Measurements from ENCODE around the gene CACHD1. TPM values are rescaled to one million over a fixed set of nuclear protein-coding genes. Genes with fewer than 3 reads are reported as not detected.
"Not testable (repeated sequence)": the region's sequence is repeated elsewhere in the genome, so short reads cannot be mapped to it uniquely, and the experiment has no call there.

The CACHD1 gene
- total RNA-seq, 4 donors from 2014 or later, result 7.7 to 20.1 (median 9.8) TPM

DNA sequence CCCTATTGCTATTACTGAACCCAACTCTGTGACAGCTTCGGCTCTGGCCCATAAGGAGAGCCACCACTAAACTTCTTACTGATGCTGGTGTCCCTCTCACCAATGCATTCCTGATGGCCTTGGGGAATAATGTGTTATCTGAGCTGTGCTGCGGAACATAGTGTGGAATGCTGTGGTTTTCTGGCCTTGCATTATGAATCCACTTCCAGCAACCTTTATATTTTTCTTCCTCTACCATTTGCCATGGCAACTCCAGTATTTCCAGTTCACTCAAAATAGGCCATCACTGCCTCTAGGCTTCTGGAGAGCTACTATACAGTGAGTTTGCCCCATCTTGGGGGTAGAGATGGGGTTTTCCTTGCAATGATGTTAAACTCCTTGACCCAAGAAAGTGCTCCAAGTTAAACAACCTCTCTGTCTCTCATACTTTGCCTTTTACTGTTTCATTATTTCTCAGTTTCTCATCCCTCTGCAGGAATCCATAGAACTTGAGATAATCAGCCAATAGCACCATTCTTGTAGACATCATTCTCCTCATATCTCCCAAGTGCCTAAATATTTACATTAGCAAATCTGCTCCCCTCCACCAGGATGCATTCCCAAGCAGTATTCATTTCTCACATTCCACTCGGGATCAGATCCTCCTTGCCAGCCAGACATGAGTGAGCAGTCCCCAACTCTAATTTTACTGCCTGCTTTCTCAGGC, 263.8 kb downstream of the CACHD1 start:
- WGBS, 2 donors (ENCODE audit: low coverage in 1 of 2), result 0 to 70% methylated on average over 1 to 3 of the region's 3 CpGs
- no peak overlapping the region for H3K4me3 ChIP-seq
- no peaks in the 10 kb centered on the region for H3K36me3 ChIP-seq
- no peak for TF ChIP-seq POLR2AphosphoS5 (IDR thresholded peaks at IDR 0.05)
- no peak for TF ChIP-seq POLR2A (IDR thresholded peaks at IDR 0.05)
- no peak for TF ChIP-seq EP300 (IDR thresholded peaks at IDR 0.05)
- TF ChIP-seq CTCF (IDR thresholded peaks at IDR 0.05), result no peak
- H3K4me1 ChIP-seq, result no peaks in the 10 kb centered on the region
- no peak overlapping the region for H3K27ac ChIP-seq
- H3K9me3 ChIP-seq, result no peaks in the 10 kb centered on the region
- H3K27me3 ChIP-seq, result no peaks in the 10 kb centered on the region
- no peak for ATAC-seq

DNA sequence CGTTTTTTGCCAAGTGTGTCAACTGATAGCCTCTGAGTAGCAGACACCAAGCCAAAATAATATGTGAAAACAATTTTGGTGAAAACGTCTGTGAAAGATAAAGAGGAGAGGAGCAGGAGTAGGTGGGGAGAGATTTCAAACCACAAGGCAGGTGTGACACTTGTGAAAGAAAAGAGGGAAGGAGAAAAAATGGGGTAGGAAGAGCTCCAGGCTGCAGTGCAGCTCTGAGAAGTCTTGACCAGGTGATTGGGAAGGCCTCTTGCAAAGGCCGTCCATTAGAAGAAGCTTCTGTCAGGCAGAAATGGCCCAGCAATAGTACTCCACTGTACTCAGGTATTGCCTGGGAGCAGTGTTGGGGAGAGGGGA, 264.3 kb downstream of the CACHD1 start:
- WGBS, 2 donors (ENCODE audit: low coverage in 1 of 2), result 46 to 58% methylated on average over 2 of the region's 3 CpGs
- H3K36me3 ChIP-seq, result no peaks in the 10 kb centered on the region
- TF ChIP-seq POLR2A (IDR thresholded peaks at IDR 0.05) (no peak), EP300 (IDR thresholded peaks at IDR 0.05) (no peak), POLR2AphosphoS5 (IDR thresholded peaks at IDR 0.05) (no peak), CTCF (IDR thresholded peaks at IDR 0.05) (no peak)

GRCh38 chr1:64740687-64741086, 270.8 kb downstream of the CACHD1 start:
- H3K9me3 ChIP-seq, H3K27me3 ChIP-seq, ATAC-seq, H3K36me3 ChIP-seq, H3K4me1 ChIP-seq, H3K4me3 ChIP-seq, H3K27ac ChIP-seq: not testable (repeated sequence)
- WGBS, 2 donors (ENCODE audit: low coverage in 1 of 2), result 93 to 100% methylated on average over 1 of the region's 1 CpG

More for the DNA sequence above, 264.3 kb downstream of the CACHD1 start:
- Histone ChIP-seq H3K9me3 (no peaks in the 10 kb centered on the region), H3K4me3 (no peak overlapping the region), H3K27ac (no peak overlapping the region), H3K4me1 (no peaks in the 10 kb centered on the region), H3K27me3 (no peaks in the 10 kb centered on the region)
- ATAC-seq, result no peak

Small RNA genes lying within 50 kb of the gene (small RNA-seq; reads per million reads assigned to genes)
- 0 reads per million in 4 donors for gene MIR4794

Measured in gastroesophageal sphincter (tissue), 4 donors.